ENCODE results near the gene PRSS36. TPM values are rescaled to one million over a fixed set of nuclear protein-coding genes. Genes with fewer than 3 reads are reported as not detected.

The PRSS36 gene
- total RNA-seq, 1 experiment from 2014 or later, result 0.66 TPM

GRCh38 chr16:31108035-31108793 is 41.7 kb downstream of the PRSS36 start, which contains the start of gene BCKDK:
Gene BCKDK (plus strand): TSS chr16:31108386. CDS start chr16:31109224, 838 bp downstream.
- peak; percentile 80 for DNase-seq
- Histone ChIP-seq H3K23me2 (ENCODE audit: insufficient read length, low read depth, low read length, poor library complexity, severe bottlenecking) (peaks cover 8% of the 10 kb centered on the region), H3K9ac (ENCODE audit: extremely low read depth, insufficient read length, low read length) (peak within 1 kb of the TSS; percentile 11), H2BK20ac (ENCODE audit: low read depth, low read length, poor library complexity, severe bottlenecking) (no peak within 1 kb of the TSS), H3K79me1 (ENCODE audit: insufficient read depth, low read depth, low read length, poor library complexity, severe bottlenecking) (no peaks in the 10 kb centered on the region), H4K8ac (replicated peaks; ENCODE audit: insufficient read length, low read depth, low read length) (no peak within 1 kb of the TSS), H3K4ac (ENCODE audit: low read depth, low read length) (no peak within 1 kb of the TSS), H2BK12ac (ENCODE audit: insufficient read length, low read depth, low read length) (no peak within 1 kb of the TSS), H2AFZ (ENCODE audit: low read length) (no peak within 1 kb of the TSS), H4K5ac (ENCODE audit: insufficient read length, low read depth, low read length) (no peak within 1 kb of the TSS), H2AK5ac (ENCODE audit: insufficient read length, low read length) (no peak within 1 kb of the TSS), H3K27me3 (ENCODE audit: insufficient read depth, low read length) (no peaks in the 10 kb centered on the region; the same call in 1 of the 2 replicates), H4K91ac (ENCODE audit: insufficient read length, low read depth, low read length) (no peak within 1 kb of the TSS), H3K23ac (ENCODE audit: insufficient read length, low read depth, low read length) (no peak within 1 kb of the TSS), H3K56ac (ENCODE audit: insufficient read length, low read depth, low read length) (no peak within 1 kb of the TSS), H3K9me3 (ENCODE audit: control insufficient read depth, low read depth, low read length) (no peaks in the 10 kb centered on the region), H2BK5ac (ENCODE audit: insufficient read length, low read length) (no peak within 1 kb of the TSS), H3K14ac (ENCODE audit: insufficient read depth, low read length) (peak within 1 kb of the TSS; percentile 44), H3K18ac (ENCODE audit: insufficient read length, low read depth, low read length) (no peak within 1 kb of the TSS), H2BK120ac (ENCODE audit: low read depth, low read length, poor library complexity, severe bottlenecking) (no peak within 1 kb of the TSS), H3K4me2 (ENCODE audit: insufficient read depth, insufficient read length, low read length) (peak within 1 kb of the TSS; percentile 57), H2BK15ac (ENCODE audit: low read depth, low read length) (no peak within 1 kb of the TSS), H3T11ph (ENCODE audit: low read length) (no peak within 1 kb of the TSS), H3K4me1 (ENCODE audit: insufficient read depth, low read length) (no peaks in the 10 kb centered on the region), H4K20me1 (ENCODE audit: control insufficient read depth, insufficient read depth, insufficient read length) (no peaks in the 10 kb centered on the region), H3K79me2 (ENCODE audit: insufficient read depth, low read length) (no peaks in the 10 kb centered on the region; the same call in 1 of the 2 replicates), H3K27ac (ENCODE audit: insufficient read length, low read depth, low read length) (no peak within 1 kb of the TSS)
- H3K27ac Mint-ChIP-seq, result no peak within 1 kb of the TSS
- no CpG with 5 or more reads among the region's 68 CpGs for WGBS (ENCODE audit: extremely low coverage, insufficient read length, low lambda C conversion rate)
- TF ChIP-seq, protein P1, sequence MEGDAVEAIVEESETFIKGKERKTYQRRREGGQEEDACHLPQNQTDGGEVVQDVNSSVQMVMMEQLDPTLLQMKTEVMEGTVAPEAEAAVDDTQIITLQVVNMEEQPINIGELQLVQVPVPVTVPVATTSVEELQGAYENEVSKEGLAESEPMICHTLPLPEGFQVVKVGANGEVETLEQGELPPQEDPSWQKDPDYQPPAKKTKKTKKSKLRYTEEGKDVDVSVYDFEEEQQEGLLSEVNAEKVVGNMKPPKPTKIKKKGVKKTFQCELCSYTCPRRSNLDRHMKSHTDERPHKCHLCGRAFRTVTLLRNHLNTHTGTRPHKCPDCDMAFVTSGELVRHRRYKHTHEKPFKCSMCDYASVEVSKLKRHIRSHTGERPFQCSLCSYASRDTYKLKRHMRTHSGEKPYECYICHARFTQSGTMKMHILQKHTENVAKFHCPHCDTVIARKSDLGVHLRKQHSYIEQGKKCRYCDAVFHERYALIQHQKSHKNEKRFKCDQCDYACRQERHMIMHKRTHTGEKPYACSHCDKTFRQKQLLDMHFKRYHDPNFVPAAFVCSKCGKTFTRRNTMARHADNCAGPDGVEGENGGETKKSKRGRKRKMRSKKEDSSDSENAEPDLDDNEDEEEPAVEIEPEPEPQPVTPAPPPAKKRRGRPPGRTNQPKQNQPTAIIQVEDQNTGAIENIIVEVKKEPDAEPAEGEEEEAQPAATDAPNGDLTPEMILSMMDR (conservative IDR thresholded peaks at IDR 0.05), result no peak
- H3K9me3 Mint-ChIP-seq, result peaks cover 0 to 2% of the 10 kb centered on the region in 2 experiments; a peak in 3 of 5 replicates
- peaks cover 9 to 14% of the 10 kb centered on the region in 2 experiments for H3K4me1 Mint-ChIP-seq
- H3K27me3 Mint-ChIP-seq (ENCODE audit: low read depth), result no peaks in the 10 kb centered on the region; the same call in 1 of the 2 replicates
- H3K36me3 Mint-ChIP-seq (ENCODE audit: insufficient read depth in 1 of 3, low read depth in 3 of 3), result peaks cover 19 to 37% (median 31%) of the 10 kb centered on the region in 3 experiments
- peak within 1 kb of the TSS; percentile 76 to 85 for H3K4me3 Mint-ChIP-seq

Measured in H9 (cell line).